ENCODE results near the gene HELQ. TPM values are rescaled to one million over a fixed set of nuclear protein-coding genes. Genes with fewer than 3 reads are reported as not detected.
"Not testable (repeated sequence)": the region's sequence is repeated elsewhere in the genome, so short reads cannot be mapped to it uniquely, and the experiment has no call there.

HELQ gene
- total RNA-seq, 2 donors from 2014 or later: 16.1 to 18.2 TPM

- Mint-ChIP-seq H3K4me1 (ENCODE audit: low read depth) (no peaks in the 10 kb centered on the region), H3K4me3 (no peak overlapping the region), H3K27ac (no peak overlapping the region), H3K9me3 (no peaks in the 10 kb centered on the region), H3K36me3 (ENCODE audit: insufficient read depth in 2 of 2) (peaks cover 0 to 23% of the 10 kb centered on the region in 2 donors), H3K27me3 (ENCODE audit: low read depth) (no peaks in the 10 kb centered on the region)
- DNase-seq (no peak), ATAC-seq (replicated peaks in 1 of 2) (no peak)
These were observed 41.9 kb downstream of the HELQ start for GRCh38 chr4:83413676-83414075.

GRCh38 chr4:83408908-83409307, 46.7 kb downstream of the HELQ start:
- no peak overlapping the region for H3K4me3 Mint-ChIP-seq
- H3K4me1 Mint-ChIP-seq (ENCODE audit: low read depth): no peaks in the 10 kb centered on the region
- ATAC-seq (replicated peaks in 1 of 2) (no peak), DNase-seq (no peak)
- peaks cover 0 to 10% of the 10 kb centered on the region in 2 donors for H3K36me3 Mint-ChIP-seq (ENCODE audit: insufficient read depth in 2 of 2)
- no peaks in the 10 kb centered on the region for H3K9me3 Mint-ChIP-seq
- no peaks in the 10 kb centered on the region for H3K27me3 Mint-ChIP-seq (ENCODE audit: low read depth)
- H3K27ac Mint-ChIP-seq: no peak overlapping the region

DNA sequence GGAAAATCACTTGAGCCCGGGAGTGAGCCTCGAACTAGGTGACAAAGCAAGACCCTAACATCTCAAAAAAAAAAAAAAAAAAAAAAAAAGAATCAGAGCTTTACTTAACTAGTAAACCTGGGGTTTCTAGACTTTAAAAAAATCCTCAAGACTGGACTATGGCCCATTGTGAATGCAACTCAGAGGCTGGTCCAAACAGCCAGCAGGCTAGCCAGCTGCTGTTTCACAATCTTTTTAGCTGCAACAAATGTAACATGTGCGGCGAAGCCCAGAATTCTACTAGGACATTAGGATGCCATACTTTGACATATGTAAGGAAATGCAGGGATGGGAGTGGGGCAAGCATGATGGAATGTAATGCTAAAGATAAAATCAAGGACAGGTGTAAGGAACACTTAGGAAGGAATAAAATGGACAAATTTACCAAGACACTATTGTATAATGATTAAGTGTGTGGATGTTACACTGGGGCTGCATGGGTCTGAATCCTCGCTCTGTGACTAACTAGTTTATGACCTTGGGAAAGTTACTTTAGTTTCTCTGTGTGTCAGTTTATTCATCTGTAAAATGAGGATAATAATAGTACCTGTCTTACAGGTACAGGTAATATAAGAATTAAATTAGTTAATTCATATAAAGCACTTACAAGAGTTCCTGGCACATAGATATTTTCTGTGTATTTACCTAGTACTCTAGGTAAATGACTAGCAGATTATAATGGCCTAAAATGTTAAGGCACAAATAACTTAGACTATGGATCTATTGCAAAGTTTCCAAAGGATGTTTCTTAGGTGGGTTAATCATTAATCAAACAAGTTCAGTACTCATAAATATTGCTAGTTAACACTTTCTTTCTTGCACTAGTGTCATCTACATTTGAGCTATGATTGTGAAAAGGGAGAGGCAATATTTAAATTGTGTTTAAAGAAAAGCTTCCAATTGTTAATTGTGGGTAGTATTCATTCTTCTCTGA, 49.5 kb downstream of the HELQ start:
- Mint-ChIP-seq H3K4me3 (no peak overlapping the region), H3K4me1 (ENCODE audit: low read depth) (no peaks in the 10 kb centered on the region), H3K27me3 (ENCODE audit: low read depth) (no peaks in the 10 kb centered on the region), H3K36me3 (ENCODE audit: insufficient read depth in 2 of 2) (peaks cover 0 to 10% of the 10 kb centered on the region in 2 donors), H3K9me3 (no peaks in the 10 kb centered on the region), H3K27ac (no peak overlapping the region)
- DNase-seq (no peak), ATAC-seq (replicated peaks in 1 of 2) (no peak)

DNA sequence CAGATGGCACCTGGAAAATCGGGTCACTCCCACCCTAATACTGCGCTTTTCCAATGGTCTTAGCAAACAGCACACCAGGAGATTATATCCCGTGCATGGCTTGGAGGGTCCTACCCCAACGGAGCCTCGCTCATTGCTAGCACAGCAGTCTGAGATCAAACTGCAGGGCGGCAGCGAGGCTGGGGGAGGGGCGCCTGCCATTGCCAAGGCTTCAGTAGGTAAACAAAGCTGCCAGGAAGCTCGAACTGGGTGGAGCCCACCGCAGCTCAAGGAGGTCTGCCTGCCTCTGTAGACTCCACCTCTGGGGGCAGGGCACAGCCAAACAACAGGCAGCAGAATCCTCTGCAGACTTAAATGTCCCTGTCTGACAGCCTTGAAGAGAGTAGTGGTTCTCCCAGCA, 57.5 kb downstream of the HELQ start:
- H3K4me1 Mint-ChIP-seq (ENCODE audit: low read depth); H3K9me3 Mint-ChIP-seq; H3K27ac Mint-ChIP-seq; ATAC-seq (replicated peaks in 1 of 2); H3K4me3 Mint-ChIP-seq; DNase-seq; H3K27me3 Mint-ChIP-seq (ENCODE audit: low read depth): not testable (repeated sequence)
- H3K36me3 Mint-ChIP-seq (ENCODE audit: insufficient read depth in 2 of 2): peaks cover 2 to 16% of the 10 kb centered on the region in 2 donors

DNA sequence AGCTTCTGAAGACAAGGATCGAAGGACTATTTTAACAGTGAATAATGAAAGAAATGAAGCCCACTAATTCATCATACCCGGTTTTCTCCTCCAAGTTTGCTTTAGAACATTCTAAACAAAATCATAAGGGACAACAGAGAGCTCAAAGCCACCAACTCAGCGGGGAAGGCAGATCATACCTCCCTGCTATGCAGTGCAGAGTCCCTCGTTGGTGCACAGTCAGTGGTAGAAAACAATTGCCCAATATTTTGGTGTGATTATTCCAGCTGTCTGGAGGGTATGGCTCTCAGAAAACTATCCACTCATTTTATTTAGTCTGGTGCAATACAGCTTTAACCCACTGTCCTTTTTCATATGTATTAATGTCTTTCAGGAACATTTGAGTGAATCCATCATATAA, 61.7 kb downstream of the HELQ start:
- Mint-ChIP-seq H3K4me1 (ENCODE audit: low read depth) (no peaks in the 10 kb centered on the region), H3K9me3 (peaks cover 0 to 3% of the 10 kb centered on the region in 2 donors), H3K27me3 (ENCODE audit: low read depth) (no peaks in the 10 kb centered on the region), H3K4me3 (no peak overlapping the region), H3K36me3 (ENCODE audit: insufficient read depth in 2 of 2) (peaks cover 2 to 6% of the 10 kb centered on the region in 2 donors), H3K27ac (no peak overlapping the region)
- no peak for ATAC-seq (replicated peaks in 1 of 2)
- no peak for DNase-seq

- Mint-ChIP-seq H3K9me3 (peaks cover 0 to 2% of the 10 kb centered on the region in 2 donors), H3K27ac (no peak overlapping the region)
- no peak for ATAC-seq (replicated peaks in 1 of 2)
These were observed 63.1 kb downstream of the HELQ start for GRCh38 chr4:83392562-83392961.

GRCh38 chr4:83390944-83391343, 64.7 kb downstream of the HELQ start:
- DNase-seq (no peak), ATAC-seq (replicated peaks in 1 of 2) (no peak)
- Mint-ChIP-seq H3K27me3 (ENCODE audit: low read depth) (no peaks in the 10 kb centered on the region), H3K9me3 (peaks cover 0 to 2% of the 10 kb centered on the region in 2 donors), H3K36me3 (ENCODE audit: insufficient read depth in 2 of 2) (peaks cover 0 to 1% of the 10 kb centered on the region in 2 donors), H3K4me1 (ENCODE audit: low read depth) (no peaks in the 10 kb centered on the region), H3K27ac (no peak overlapping the region), H3K4me3 (no peak overlapping the region)

More at GRCh38 chr4:83392562-83392961, 63.1 kb downstream of the HELQ start:
- H3K4me1 Mint-ChIP-seq (ENCODE audit: low read depth): no peaks in the 10 kb centered on the region
- H3K4me3 Mint-ChIP-seq: no peak overlapping the region
- DNase-seq: no peak
- H3K36me3 Mint-ChIP-seq (ENCODE audit: insufficient read depth in 2 of 2): peaks cover 2 to 5% of the 10 kb centered on the region in 2 donors
- H3K27me3 Mint-ChIP-seq (ENCODE audit: low read depth): no peaks in the 10 kb centered on the region

GRCh38 chr4:83389756-83390505, 65.7 kb downstream of the HELQ start:
- H3K4me1 Mint-ChIP-seq (ENCODE audit: low read depth): no peaks in the 10 kb centered on the region
- DNase-seq: no peak
- peaks cover 0 to 1% of the 10 kb centered on the region in 2 donors for H3K36me3 Mint-ChIP-seq (ENCODE audit: insufficient read depth in 2 of 2)
- ATAC-seq (replicated peaks in 1 of 2): no peak
- peaks cover 0 to 2% of the 10 kb centered on the region in 2 donors for H3K9me3 Mint-ChIP-seq
- no peaks in the 10 kb centered on the region for H3K27me3 Mint-ChIP-seq (ENCODE audit: low read depth)
- H3K4me3 Mint-ChIP-seq: no peak overlapping the region
- no peak overlapping the region for H3K27ac Mint-ChIP-seq

DNA sequence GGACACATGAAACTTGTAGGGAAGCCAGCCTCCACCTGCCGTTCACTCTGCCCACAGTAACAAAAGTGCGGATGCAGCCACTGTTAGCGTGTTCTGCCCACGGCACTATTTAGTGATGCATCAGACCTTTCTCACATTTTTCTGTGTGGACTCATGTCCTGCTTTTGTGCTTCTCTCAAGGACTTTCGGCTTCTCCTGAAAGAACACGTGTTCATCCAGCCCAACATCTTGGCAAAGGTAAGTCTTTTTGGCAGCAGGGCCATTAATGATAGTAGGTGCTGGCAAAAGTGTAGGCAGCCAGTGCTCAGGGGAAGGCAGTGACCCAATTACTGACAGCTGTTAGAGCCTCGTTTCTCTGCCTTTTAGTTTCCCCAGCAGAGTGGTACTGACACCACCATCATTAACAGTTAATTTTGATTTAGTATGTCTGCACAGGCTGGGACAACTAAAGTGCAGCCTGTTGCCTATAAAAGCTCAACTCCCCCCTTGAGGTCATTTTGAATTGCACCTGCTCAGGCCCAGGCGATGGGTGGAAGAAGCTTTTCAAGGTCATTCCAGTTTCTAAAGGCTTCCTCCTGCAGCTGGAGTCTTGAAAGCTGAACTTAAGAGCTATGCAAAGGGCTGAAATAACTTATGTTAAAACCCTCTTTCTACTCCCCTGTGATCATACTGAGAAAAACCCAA, 66.4 kb downstream of the HELQ start:
- no peak for ATAC-seq (replicated peaks in 1 of 2)
- Mint-ChIP-seq H3K36me3 (ENCODE audit: insufficient read depth in 2 of 2) (peaks cover 0 to 1% of the 10 kb centered on the region in 2 donors), H3K4me3 (no peak overlapping the region), H3K4me1 (ENCODE audit: low read depth) (no peaks in the 10 kb centered on the region), H3K9me3 (peaks cover under 1 to 4% of the 10 kb centered on the region in 2 donors), H3K27ac (no peak overlapping the region), H3K27me3 (ENCODE audit: low read depth) (no peaks in the 10 kb centered on the region)
- DNase-seq: no peak

DNA sequence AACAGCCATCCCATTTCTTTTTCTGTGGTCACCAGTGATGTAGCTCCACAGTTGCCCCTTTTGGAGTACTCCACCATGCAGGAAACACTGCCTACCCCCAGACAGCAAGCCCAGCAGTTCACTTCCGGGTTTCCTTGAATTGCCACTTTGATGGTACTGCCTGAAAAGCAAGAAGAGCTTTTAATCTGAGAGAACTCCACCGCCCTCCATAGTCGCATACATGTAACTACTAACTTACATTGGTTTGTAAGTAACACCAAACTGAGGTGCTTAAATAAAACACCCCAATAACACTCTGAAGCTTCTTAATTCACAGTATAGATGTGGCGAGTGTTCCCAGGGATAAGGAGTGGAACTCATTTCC, 67.3 kb downstream of the HELQ start:
- Mint-ChIP-seq H3K27ac (peak overlapping the region; percentile 15), H3K9me3 (peaks cover 4 to 8% of the 10 kb centered on the region in 2 donors), H3K27me3 (ENCODE audit: low read depth) (no peaks in the 10 kb centered on the region), H3K4me1 (ENCODE audit: low read depth) (no peaks in the 10 kb centered on the region), H3K36me3 (ENCODE audit: insufficient read depth in 2 of 2) (peaks cover 0 to 1% of the 10 kb centered on the region in 2 donors), H3K4me3 (no peak overlapping the region)
- DNase-seq (peak; percentile 25 to 27), ATAC-seq (replicated peaks in 1 of 2) (peak; percentile 62 to 68)

GRCh38 chr4:83387476-83388312, 67.9 kb downstream of the HELQ start:
- Mint-ChIP-seq H3K27me3 (ENCODE audit: low read depth) (no peaks in the 10 kb centered on the region), H3K4me1 (ENCODE audit: low read depth) (peaks cover 4% of the 10 kb centered on the region), H3K9me3 (peaks cover 4 to 8% of the 10 kb centered on the region in 2 donors), H3K36me3 (ENCODE audit: insufficient read depth in 2 of 2) (peaks cover 0 to 1% of the 10 kb centered on the region in 2 donors), H3K4me3 (no peak overlapping the region), H3K27ac (peak overlapping the region; percentile 15)
- no peak for DNase-seq
- no peak for ATAC-seq (replicated peaks in 1 of 2)

GRCh38 chr4:83387012-83387411, 68.6 kb downstream of the HELQ start:
- no peaks in the 10 kb centered on the region for H3K27me3 Mint-ChIP-seq (ENCODE audit: low read depth)
- DNase-seq (no peak), ATAC-seq (replicated peaks in 1 of 2) (no peak)
- peaks cover 0 to 1% of the 10 kb centered on the region in 2 donors for H3K36me3 Mint-ChIP-seq (ENCODE audit: insufficient read depth in 2 of 2)
- H3K4me3 Mint-ChIP-seq: no peak overlapping the region
- no peak overlapping the region for H3K27ac Mint-ChIP-seq
- H3K4me1 Mint-ChIP-seq (ENCODE audit: low read depth): peaks cover 6% of the 10 kb centered on the region
- H3K9me3 Mint-ChIP-seq: peaks cover 4 to 8% of the 10 kb centered on the region in 2 donors
